Mesothelial cell of epicardium (in vitro differentiated cells): ENCODE measurements around the gene ANLN. TPM values are rescaled to one million over a fixed set of nuclear protein-coding genes. Genes with fewer than 3 reads are reported as not detected.
"Not testable (repeated sequence)": the region's sequence is repeated elsewhere in the genome, so short reads cannot be mapped to it uniquely, and the experiment has no call there.

Source experiments
- DNase-seq, 2 experiments: peaks; one replicate each; pipeline ENCODE4 v3.0.0; 2021; ENCODE audit warnings: low spot score in 2 of 2; ENCODE audit not compliant: unreplicated experiment in 2 of 2
- H3K27ac Mint-ChIP-seq: 2 replicates; pipeline ENCODE4 v1.8.0; 2021; ENCODE audit warnings: mixed read lengths
- H3K27me3 Mint-ChIP-seq: 2 replicates; pipeline ENCODE4 v1.8.0; 2021; ENCODE audit warnings: low read depth, mixed read lengths
- H3K36me3 Mint-ChIP-seq: 2 replicates; pipeline ENCODE4 v1.8.0; 2021; ENCODE audit warnings: mixed read lengths
- H3K4me1 Mint-ChIP-seq: 2 replicates; pipeline ENCODE4 v1.8.0; 2021; ENCODE audit warnings: mixed read lengths
- H3K4me3 Mint-ChIP-seq: 2 replicates; pipeline ENCODE4 v1.8.0; 2021; ENCODE audit warnings: mild to moderate bottlenecking, moderate library complexity, mixed read lengths
- H3K9me3 Mint-ChIP-seq: 2 replicates; pipeline ENCODE4 v1.8.0; 2021; ENCODE audit warnings: mixed read lengths
- CTCF ChIP-seq: fragments of 200-600 bp; sonication (generic); IDR thresholded peaks from one replicate; pipeline ENCODE4 v1.5.0; 2021; ENCODE audit warnings: antibody characterized with exemption; ENCODE audit not compliant: unreplicated experiment
- total RNA-seq: library from RNA; stranded (reverse); gene quantifications from 3 replicates; pipeline ENCODE4 v1.2.1, GENCODE V29; 2021

Gene ANLN
- total RNA-seq, 1 donor from 2014 or later: 31.2 TPM

- DNase-seq: no peak
- no peak overlapping the region for H3K27ac Mint-ChIP-seq
- no peaks in the 10 kb centered on the region for H3K9me3 Mint-ChIP-seq
- peak overlapping the region; percentile 53 for H3K4me3 Mint-ChIP-seq
- peaks cover 6% of the 10 kb centered on the region for H3K4me1 Mint-ChIP-seq
- H3K27me3 Mint-ChIP-seq: peaks cover 27% of the 10 kb centered on the region
- no peak for TF ChIP-seq CTCF
- no peaks in the 10 kb centered on the region for H3K36me3 Mint-ChIP-seq
These were observed 21.2 kb upstream of the ANLN start for GRCh38 chr7:36368496-36368895.

- Mint-ChIP-seq H3K27ac (no peak overlapping the region), H3K36me3 (no peaks in the 10 kb centered on the region), H3K27me3 (peaks cover 27% of the 10 kb centered on the region), H3K4me3 (no peak overlapping the region), H3K4me1 (peaks cover 6% of the 10 kb centered on the region), H3K9me3 (no peaks in the 10 kb centered on the region)
- TF ChIP-seq CTCF: no peak
- DNase-seq: no peak
These were observed 20.5 kb upstream of the ANLN start for GRCh38 chr7:36369171-36369570.

GRCh38 chr7:36370046-36370445, 19.6 kb upstream of the ANLN start:
- no peaks in the 10 kb centered on the region for H3K9me3 Mint-ChIP-seq
- no peak overlapping the region for H3K4me3 Mint-ChIP-seq
- H3K27me3 Mint-ChIP-seq: peaks cover 23% of the 10 kb centered on the region
- DNase-seq: no peak
- no peaks in the 10 kb centered on the region for H3K36me3 Mint-ChIP-seq
- TF ChIP-seq CTCF: no peak
- H3K4me1 Mint-ChIP-seq: peaks cover 6% of the 10 kb centered on the region
- H3K27ac Mint-ChIP-seq: no peak overlapping the region

- Mint-ChIP-seq H3K4me1 (peaks cover 6% of the 10 kb centered on the region), H3K27ac (no peak overlapping the region), H3K27me3 (peaks cover 23% of the 10 kb centered on the region), H3K9me3 (peaks cover 6% of the 10 kb centered on the region), H3K36me3 (no peaks in the 10 kb centered on the region), H3K4me3 (no peak overlapping the region)
- TF ChIP-seq CTCF: no peak
- no peak for DNase-seq
These were observed 17.5 kb upstream of the ANLN start for GRCh38 chr7:36372156-36372555.

- not testable (repeated sequence) for H3K36me3 Mint-ChIP-seq, H3K4me1 Mint-ChIP-seq, H3K4me3 Mint-ChIP-seq, H3K27ac Mint-ChIP-seq, DNase-seq
- H3K27me3 Mint-ChIP-seq: peaks cover 12% of the 10 kb centered on the region
- H3K9me3 Mint-ChIP-seq: peaks cover 18% of the 10 kb centered on the region
These were observed 11.1 kb upstream of the ANLN start for GRCh38 chr7:36378555-36378954.

- Mint-ChIP-seq H3K27me3 (peaks cover 12% of the 10 kb centered on the region), H3K4me1 (no peaks in the 10 kb centered on the region), H3K27ac (no peak overlapping the region), H3K4me3 (no peak overlapping the region), H3K9me3 (peaks cover 18% of the 10 kb centered on the region), H3K36me3 (no peaks in the 10 kb centered on the region)
- TF ChIP-seq CTCF: no peak
- no peak for DNase-seq
These were observed 9.7 kb upstream of the ANLN start for GRCh38 chr7:36379831-36380504.
